GM12875 (cell line): Measurements from ENCODE around the gene CDH13.

Experiments used
- H3K4me3 ChIP-seq: one replicate; pipeline ENCODE4 v1.5.1; 2011; ENCODE audit warnings: low read depth, low read length, control low read depth
- TF ChIP-seq, protein P1 (sequence below): IDR thresholded peaks from 2 replicates; pipeline ENCODE4 v1.5.1; 2011; ENCODE audit warnings: low read depth, mild to moderate bottlenecking, control low read depth, inconsistent platforms, low read length, moderate library complexity, borderline replicate concordance; ENCODE audit not compliant: insufficient read depth

CDH13 gene

GRCh38 chr16:82767808-82768207 lies 141.0 kb downstream of the CDH13 start:
- TF ChIP-seq, protein P1, sequence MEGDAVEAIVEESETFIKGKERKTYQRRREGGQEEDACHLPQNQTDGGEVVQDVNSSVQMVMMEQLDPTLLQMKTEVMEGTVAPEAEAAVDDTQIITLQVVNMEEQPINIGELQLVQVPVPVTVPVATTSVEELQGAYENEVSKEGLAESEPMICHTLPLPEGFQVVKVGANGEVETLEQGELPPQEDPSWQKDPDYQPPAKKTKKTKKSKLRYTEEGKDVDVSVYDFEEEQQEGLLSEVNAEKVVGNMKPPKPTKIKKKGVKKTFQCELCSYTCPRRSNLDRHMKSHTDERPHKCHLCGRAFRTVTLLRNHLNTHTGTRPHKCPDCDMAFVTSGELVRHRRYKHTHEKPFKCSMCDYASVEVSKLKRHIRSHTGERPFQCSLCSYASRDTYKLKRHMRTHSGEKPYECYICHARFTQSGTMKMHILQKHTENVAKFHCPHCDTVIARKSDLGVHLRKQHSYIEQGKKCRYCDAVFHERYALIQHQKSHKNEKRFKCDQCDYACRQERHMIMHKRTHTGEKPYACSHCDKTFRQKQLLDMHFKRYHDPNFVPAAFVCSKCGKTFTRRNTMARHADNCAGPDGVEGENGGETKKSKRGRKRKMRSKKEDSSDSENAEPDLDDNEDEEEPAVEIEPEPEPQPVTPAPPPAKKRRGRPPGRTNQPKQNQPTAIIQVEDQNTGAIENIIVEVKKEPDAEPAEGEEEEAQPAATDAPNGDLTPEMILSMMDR: no peak
- no peak overlapping the region for H3K4me3 ChIP-seq

DNA sequence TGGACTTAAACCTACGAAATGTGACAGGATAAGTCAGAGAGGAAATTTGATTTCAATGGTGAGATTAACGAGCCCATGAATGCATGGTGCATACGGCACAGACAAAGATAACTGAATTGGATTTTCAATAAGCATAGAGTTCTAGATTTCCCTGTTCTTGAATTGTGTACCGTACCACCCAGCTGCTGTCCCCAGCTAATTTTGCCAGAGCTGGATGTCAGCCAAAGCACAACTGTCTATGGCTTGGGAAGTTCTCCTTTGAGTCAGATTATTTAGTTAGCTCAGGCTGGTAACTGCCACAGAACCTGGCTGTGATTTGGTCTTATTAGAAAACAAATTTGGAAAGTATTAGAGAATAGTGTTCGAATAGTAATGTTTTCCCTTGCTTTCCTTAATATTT lies 143.1 kb downstream of the CDH13 start:
- TF ChIP-seq, protein P1: no peak
- no peak overlapping the region for H3K4me3 ChIP-seq

GRCh38 chr16:82772215-82772614 lies 145.4 kb downstream of the CDH13 start:
- TF ChIP-seq, protein P1: no peak
- no peak overlapping the region for H3K4me3 ChIP-seq

DNA sequence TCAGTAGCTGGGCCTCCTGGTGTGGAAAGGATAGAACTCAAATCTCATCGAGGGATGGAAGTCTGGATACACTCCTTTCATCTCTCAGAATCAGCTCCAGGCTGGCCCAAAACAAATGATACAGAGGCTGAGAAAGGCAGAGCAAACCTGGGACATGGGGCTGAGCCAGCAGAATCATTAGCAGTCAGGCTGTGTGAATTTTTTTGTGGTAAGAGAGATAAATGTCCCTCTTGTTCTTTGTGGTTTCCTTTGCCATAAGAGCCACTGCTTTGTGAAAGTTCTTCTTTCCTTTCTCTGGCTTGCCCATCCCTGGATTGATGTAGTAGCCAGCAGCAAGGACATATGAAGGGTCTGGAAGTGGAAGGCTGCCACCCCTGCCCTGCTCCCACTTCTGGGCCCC lies 146.2 kb downstream of the CDH13 start:
- no peak overlapping the region for H3K4me3 ChIP-seq
- TF ChIP-seq, protein P1: no peak

GRCh38 chr16:82776470-82777146 lies 149.8 kb downstream of the CDH13 start:
- H3K4me3 ChIP-seq: no peak overlapping the region
- TF ChIP-seq, protein P1: no peak

DNA sequence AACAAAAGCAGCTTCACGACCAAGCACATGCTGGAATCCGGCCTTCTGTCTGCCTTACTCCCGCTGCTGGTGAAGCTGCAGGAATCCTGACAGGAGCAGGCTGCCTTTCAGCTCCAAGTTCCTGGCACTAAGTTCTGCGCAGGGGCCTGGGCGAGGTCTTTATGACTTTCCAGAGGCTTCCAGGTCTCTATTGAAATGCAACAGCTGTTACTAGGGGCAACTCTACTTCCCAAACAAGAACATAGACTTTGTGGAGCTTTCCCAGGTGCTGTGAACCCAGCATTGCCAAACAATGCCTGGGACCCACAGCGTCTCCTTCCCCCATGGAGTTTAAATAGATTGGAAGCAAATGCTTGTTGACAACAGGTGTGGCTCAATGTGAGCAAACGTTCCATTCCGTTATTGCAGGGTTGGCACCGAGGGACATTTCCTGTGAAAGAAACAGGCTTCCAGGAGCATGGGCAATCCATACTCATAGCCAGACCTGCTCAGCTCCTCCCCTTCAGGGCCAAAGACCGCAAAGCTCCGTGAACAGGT lies 156.0 kb downstream of the CDH13 start:
- TF ChIP-seq, protein P1: no peak
- no peak overlapping the region for H3K4me3 ChIP-seq

- H3K4me3 ChIP-seq: no peak overlapping the region
- TF ChIP-seq, protein P1: no peak
These were observed 157.3 kb downstream of the CDH13 start for GRCh38 chr16:82783933-82784572.
